Prostate gland (tissue), 2 donors: ENCODE data around the gene ARHGAP32.

Experiments
- CTCF ChIP-seq, 4 experiments: fragments of 200-600 bp in 2 of 4; fragments of 450-650 bp in 2 of 4; sonication (generic) in 2 of 4; IDR thresholded peaks; 1 replicate in 3 of 4; 2 replicates in 1 of 4; pipeline ENCODE4 v1.5.1; 2016 to 2019; ENCODE audit warnings: antibody characterized with exemption in 4 of 4, mild to moderate bottlenecking in 2 of 4, moderate library complexity in 2 of 4
- POLR2AphosphoS5 ChIP-seq: sonication (generic); formaldehyde crosslinking; IDR thresholded peaks from one replicate; pipeline ENCODE4 v1.6.1; 2017; ENCODE audit warnings: antibody characterized with exemption

GRCh38 chr11:129086976-129087375 lies 105.1 kb downstream of the ARHGAP32 start:
- TF ChIP-seq POLR2AphosphoS5 (no peak), CTCF (IDR thresholded peaks at IDR 0.05) (no peak)
